Nephron progenitor cell (in vitro differentiated cells): ENCODE results near the gene KIAA0232.
"Not testable (repeated sequence)": the region's sequence is repeated elsewhere in the genome, so short reads cannot be mapped to it uniquely, and the experiment has no call there.

ENCODE experiments used
- DNase-seq: peaks from one replicate; pipeline ENCODE4 v3.0.0; 2021
- H3K27ac Mint-ChIP-seq: 2 replicates; pipeline ENCODE4 v1.8.0; 2021; ENCODE audit warnings: mild to moderate bottlenecking, moderate library complexity, mixed read lengths
- H3K27me3 Mint-ChIP-seq: 2 replicates; pipeline ENCODE4 v1.8.0; 2021; ENCODE audit warnings: mild to moderate bottlenecking, low read depth, mixed read lengths; ENCODE audit not compliant: poor library complexity
- H3K36me3 Mint-ChIP-seq: 2 replicates; pipeline ENCODE4 v1.8.0; 2021; ENCODE audit warnings: low read depth, mixed read lengths
- H3K4me1 Mint-ChIP-seq: 2 replicates; pipeline ENCODE4 v1.8.0; 2021; ENCODE audit warnings: mixed read lengths
- H3K4me3 Mint-ChIP-seq: 2 replicates; pipeline ENCODE4 v1.8.0; 2021; ENCODE audit warnings: mild to moderate bottlenecking, moderate library complexity, mixed read lengths
- H3K9me3 Mint-ChIP-seq: 2 replicates; pipeline ENCODE4 v1.8.0; 2021; ENCODE audit warnings: mild to moderate bottlenecking, moderate library complexity, mixed read lengths
- CTCF ChIP-seq: fragments of 200-600 bp; sonication (generic); IDR thresholded peaks from 2 replicates; pipeline ENCODE4 v1.5.0; 2021; ENCODE audit warnings: antibody characterized with exemption

Gene KIAA0232

DNA sequence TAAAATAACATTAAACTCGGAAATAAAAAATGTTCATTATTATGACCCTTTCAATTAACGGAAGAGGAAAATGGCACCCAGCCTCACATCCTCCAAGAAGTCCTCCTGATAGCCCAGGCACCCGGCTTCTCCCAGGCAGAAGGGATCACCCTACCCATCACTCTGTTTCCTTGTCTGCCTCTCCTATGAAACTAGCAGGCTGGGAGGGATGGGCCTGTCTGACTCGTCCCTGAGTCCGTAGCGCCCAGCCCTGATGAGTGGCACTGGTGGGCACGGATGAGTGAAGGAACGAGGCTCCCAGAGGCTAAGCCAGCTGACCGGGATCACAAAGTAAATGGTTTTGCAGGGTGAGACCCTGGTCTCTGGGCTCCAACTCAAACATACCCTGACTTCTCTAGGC is 28.6 kb upstream of the KIAA0232 start:
- H3K36me3 Mint-ChIP-seq: no peaks in the 10 kb centered on the region
- no peaks in the 10 kb centered on the region for H3K27me3 Mint-ChIP-seq
- DNase-seq: no peak
- peaks cover 19% of the 10 kb centered on the region for H3K4me1 Mint-ChIP-seq
- peaks cover 4% of the 10 kb centered on the region for H3K9me3 Mint-ChIP-seq
- no peak overlapping the region for H3K27ac Mint-ChIP-seq
- no peak overlapping the region for H3K4me3 Mint-ChIP-seq
- no peak for TF ChIP-seq CTCF

DNA sequence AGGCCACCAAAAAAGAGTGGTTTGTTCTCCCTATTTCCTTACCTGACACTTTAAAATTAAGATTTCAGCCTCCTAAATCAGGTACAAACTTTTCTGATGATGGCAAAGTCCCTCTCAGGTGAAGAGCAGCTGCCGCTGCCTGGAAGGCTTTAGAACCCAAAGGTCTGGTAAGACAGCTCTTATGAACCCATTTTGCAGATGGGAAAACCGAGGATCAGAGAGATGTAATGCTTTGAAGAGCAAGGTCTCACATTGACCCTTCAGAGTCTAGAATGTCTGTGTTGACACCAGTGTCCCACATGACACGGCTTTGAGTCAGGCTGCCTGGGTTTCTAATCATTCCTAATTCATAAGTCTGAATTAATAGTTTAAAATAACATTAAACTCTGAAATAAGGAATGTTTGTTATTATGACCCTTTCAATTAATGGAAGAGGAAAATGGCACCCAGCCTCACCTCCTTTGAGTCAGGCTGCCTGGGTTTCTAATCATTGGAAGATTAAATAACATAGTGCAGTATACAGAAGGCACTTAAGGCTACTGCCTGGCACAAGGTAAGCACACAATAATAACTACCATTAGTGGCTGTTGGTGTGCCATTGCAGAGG is 27.9 kb upstream of the KIAA0232 start:
- Mint-ChIP-seq H3K27ac (no peak overlapping the region), H3K36me3 (no peaks in the 10 kb centered on the region), H3K27me3 (no peaks in the 10 kb centered on the region), H3K4me1 (peaks cover 12% of the 10 kb centered on the region), H3K4me3 (no peak overlapping the region), H3K9me3 (peaks cover 4% of the 10 kb centered on the region)
- DNase-seq: no peak
- no peak for TF ChIP-seq CTCF

DNA sequence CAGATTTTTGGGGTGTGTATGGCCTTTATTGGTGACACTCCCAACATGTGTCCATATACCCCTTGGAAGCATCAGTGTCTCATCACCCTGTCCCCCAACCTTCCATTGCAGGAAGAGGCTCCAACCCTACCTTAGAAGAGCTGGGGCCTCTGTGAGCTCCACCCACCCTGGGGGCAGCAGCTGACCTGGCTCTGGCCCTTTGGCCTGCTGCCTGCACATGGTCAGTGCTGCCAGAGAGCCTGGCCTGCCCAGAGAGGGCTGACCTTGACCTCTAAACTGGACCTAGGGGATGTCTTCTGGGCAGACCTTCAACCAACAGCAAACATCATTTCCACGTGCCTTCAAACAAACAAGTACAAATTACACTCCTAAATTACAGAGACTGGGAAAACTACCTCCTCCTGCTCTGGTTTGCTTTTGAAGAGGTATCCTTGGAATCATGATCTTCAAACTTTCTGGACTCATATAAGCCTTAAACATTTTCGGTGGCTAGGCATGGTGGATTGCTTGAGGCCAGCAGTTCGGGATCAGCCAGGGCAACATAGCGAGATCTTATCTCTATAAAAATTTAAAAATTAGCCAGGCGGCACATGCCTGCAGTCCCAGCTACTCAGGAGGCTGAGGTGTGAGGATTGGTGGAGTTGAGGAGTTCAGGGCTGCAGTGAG is 27.3 kb upstream of the KIAA0232 start:
- Mint-ChIP-seq H3K27me3 (no peaks in the 10 kb centered on the region), H3K9me3 (peaks cover 4% of the 10 kb centered on the region), H3K4me3 (no peak overlapping the region), H3K27ac (no peak overlapping the region), H3K36me3 (no peaks in the 10 kb centered on the region), H3K4me1 (peaks cover 6% of the 10 kb centered on the region)
- no peak for TF ChIP-seq CTCF
- DNase-seq: no peak

DNA sequence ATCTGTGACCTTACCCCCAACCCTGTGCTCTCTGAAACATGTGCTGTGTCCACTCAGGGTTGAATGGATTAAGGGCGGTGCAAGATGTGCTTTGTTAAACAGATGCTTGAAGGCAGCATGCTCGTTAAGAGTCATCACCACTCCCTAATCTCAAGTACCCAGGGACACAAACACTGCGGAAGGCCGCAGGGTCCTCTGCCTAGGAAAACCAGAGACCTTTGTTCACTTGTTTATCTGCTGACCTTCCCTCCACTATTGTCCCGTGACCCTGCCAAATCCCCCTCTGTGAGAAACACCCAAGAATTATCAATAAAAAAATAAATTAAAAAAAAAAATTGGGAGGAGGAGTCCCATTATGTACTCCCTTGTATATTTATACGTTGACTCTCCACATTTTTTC is 26.2 kb upstream of the KIAA0232 start:
- DNase-seq, H3K36me3 Mint-ChIP-seq, H3K27ac Mint-ChIP-seq, H3K4me3 Mint-ChIP-seq, H3K4me1 Mint-ChIP-seq, H3K27me3 Mint-ChIP-seq, H3K9me3 Mint-ChIP-seq: not testable (repeated sequence)

GRCh38 chr4:6758728-6759127 is 23.8 kb upstream of the KIAA0232 start:
- Mint-ChIP-seq H3K27me3 (no peaks in the 10 kb centered on the region), H3K4me3 (no peak overlapping the region), H3K27ac (no peak overlapping the region), H3K4me1 (peaks cover 5% of the 10 kb centered on the region), H3K9me3 (peaks cover 4% of the 10 kb centered on the region), H3K36me3 (no peaks in the 10 kb centered on the region)
- no peak for DNase-seq
- TF ChIP-seq CTCF: no peak

DNA sequence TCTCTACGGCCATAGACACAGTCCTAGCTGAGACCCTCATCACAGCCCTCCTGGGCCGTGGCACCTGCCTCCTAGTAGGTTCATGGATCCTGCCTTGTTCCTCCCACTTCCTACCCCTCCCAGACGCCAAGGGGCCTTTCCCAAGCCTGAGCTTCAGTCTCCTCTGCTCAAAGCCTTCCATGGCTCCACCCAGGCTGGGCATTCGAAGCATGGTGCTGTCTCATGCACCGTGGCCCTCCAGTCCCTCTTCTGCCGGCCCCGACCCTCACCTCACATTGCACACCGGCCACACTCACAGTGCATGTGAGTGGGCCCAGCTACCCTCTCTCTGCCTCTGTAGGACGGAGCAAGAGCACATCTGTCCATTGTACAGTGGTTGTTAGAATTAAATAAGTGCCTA is 21.7 kb upstream of the KIAA0232 start:
- no peak for TF ChIP-seq CTCF
- H3K36me3 Mint-ChIP-seq: no peaks in the 10 kb centered on the region
- H3K4me3 Mint-ChIP-seq: no peak overlapping the region
- H3K27me3 Mint-ChIP-seq: peaks cover 11% of the 10 kb centered on the region
- peaks cover 11% of the 10 kb centered on the region for H3K4me1 Mint-ChIP-seq
- no peak overlapping the region for H3K27ac Mint-ChIP-seq
- no peaks in the 10 kb centered on the region for H3K9me3 Mint-ChIP-seq
- DNase-seq: no peak
